H1 (cell line): ENCODE measurements around the gene RNF215. TPM values are rescaled to one million over a fixed set of nuclear protein-coding genes. Genes with fewer than 3 reads are reported as not detected.

Experiments used
- CTCF ChIA-PET: fragments of 300-600 bp; sonication (Branson Sonifier 250); formaldehyde crosslinking; loops from one replicate; lab custom pipeline; 2021; ENCODE audit not compliant: partially characterized antibody; lab: Charles Lee
- POLR2A ChIA-PET: fragments of 300-600 bp; sonication (Branson Sonifier 250); formaldehyde crosslinking; loops from one replicate; lab custom pipeline; 2021; ENCODE audit warnings: inconsistent platforms; ENCODE audit not compliant: partially characterized antibody; lab: Charles Lee
- DNase-seq, 2 experiments: peaks; one replicate each; pipeline versions ENCODE4 v3.0.0 to v3.0.0-alpha.2; 2010 to 2022; ENCODE audit warnings: low spot score in 2 of 2, low read depth in 1 of 2, mixed read lengths in 1 of 2
- FAIRE-seq: peaks from 2 replicates; lab custom pipeline; 2011; peaks lifted over from hg19 to GRCh38; lab: Jason Lieb, UNC
- H2AFZ ChIP-seq: 2 replicates; pipeline ENCODE4 v1.8.1; 2012; ENCODE audit warnings: low read length, inconsistent platforms
- H2AK5ac ChIP-seq: 2 replicates; pipeline ENCODE4 v1.6.1; 2013; ENCODE audit warnings: low read depth, low read length
- H2BK120ac ChIP-seq: replicated peaks from 2 replicates; pipeline ENCODE3; 2013; ENCODE audit warnings: low read depth, low read length, inconsistent platforms
- H2BK12ac ChIP-seq: 2 replicates; pipeline ENCODE4 v1.6.1; 2013; ENCODE audit warnings: low read depth, low read length
- H2BK15ac ChIP-seq: 2 replicates; pipeline ENCODE4 v1.6.1; 2013; ENCODE audit warnings: low read length
- H2BK20ac ChIP-seq: 2 replicates; pipeline ENCODE4 v1.6.1; 2013; ENCODE audit warnings: low read length
- H2BK5ac ChIP-seq: 2 replicates; pipeline ENCODE4 v1.6.1; 2013; ENCODE audit warnings: low read depth, low read length
- H3K14ac ChIP-seq: 2 replicates; pipeline ENCODE4 v1.6.1; 2013; ENCODE audit warnings: inconsistent platforms; ENCODE audit not compliant: insufficient read length
- H3K18ac ChIP-seq: 2 replicates; pipeline ENCODE4 v1.6.1; 2013; ENCODE audit warnings: low read length; ENCODE audit errors: extremely low read depth
- H3K23ac ChIP-seq: 2 replicates; pipeline ENCODE4 v1.6.1; 2013; ENCODE audit warnings: inconsistent platforms; ENCODE audit not compliant: insufficient read length
- H3K23me2 ChIP-seq: 2 replicates; pipeline ENCODE4 v1.6.1; 2013; ENCODE audit warnings: low read depth, low read length
- H3K27ac ChIP-seq: 2 replicates; pipeline ENCODE4 v1.6.1; 2011; ENCODE audit warnings: low read depth, low read length, inconsistent platforms
- H3K27me3 ChIP-seq, 4 experiments: replicated peaks in 1 of 4; 1 replicate in 1 of 4; 2 replicates in 3 of 4; pipeline versions ENCODE4 v1.6.1 to v1.8.1; 2011 to 2013; ENCODE audit warnings: low read length in 3 of 4, mild to moderate bottlenecking in 3 of 4, inconsistent platforms in 2 of 4, mixed read lengths in 2 of 4, moderate library complexity in 1 of 4; ENCODE audit not compliant: control insufficient read depth in 3 of 4, insufficient read depth in 3 of 4; ENCODE audit errors: extremely low read depth in 1 of 4
- H3K36me3 ChIP-seq, 4 experiments: 2 replicates each; pipeline versions ENCODE4 v1.6.1 to v1.8.1; 2011 to 2013; ENCODE audit warnings: mild to moderate bottlenecking in 4 of 4, low read length in 3 of 4, moderate library complexity in 2 of 4, control low read depth in 1 of 4, inconsistent platforms in 1 of 4; ENCODE audit not compliant: insufficient read depth in 4 of 4, control insufficient read depth in 2 of 4
- H3K4ac ChIP-seq: replicated peaks from 2 replicates; pipeline ENCODE3; 2013; ENCODE audit warnings: low read length, low read depth, mixed read lengths, inconsistent platforms; ENCODE audit not compliant: insufficient read length
- H3K4me1 ChIP-seq, 4 experiments: replicated peaks in 1 of 4; 1 replicate in 1 of 4; 2 replicates in 3 of 4; pipeline versions ENCODE4 v1.6.1 to v1.8.1; 2011 to 2013; ENCODE audit warnings: low read length in 3 of 4, inconsistent platforms in 2 of 4, mixed read lengths in 1 of 4; ENCODE audit not compliant: insufficient read depth in 4 of 4, control insufficient read depth in 3 of 4
- H3K4me2 ChIP-seq, 2 experiments: 2 replicates each; pipeline versions ENCODE4 v1.6.1 to v1.8.1; 2011 to 2013; ENCODE audit warnings: low read depth in 2 of 2, low read length in 2 of 2, control low read depth in 1 of 2, inconsistent platforms in 1 of 2, mild to moderate bottlenecking in 1 of 2; ENCODE audit not compliant: insufficient read depth in 1 of 2
- H3K4me3 ChIP-seq, 4 experiments: fragments of 200-600, 300-600 bp in 1 of 4; sonication (generic), shearing (Covaris generic), sonication (Bioruptor Twin) in 1 of 4; 2 replicates each; pipeline versions ENCODE4 v1.5.1 to v1.8.1; 2011 to 2016; ENCODE audit warnings: low read length in 4 of 4, low read depth in 3 of 4, control low read depth in 2 of 4, inconsistent platforms in 2 of 4, mild to moderate bottlenecking in 2 of 4, mixed read lengths in 1 of 4, moderate library complexity in 1 of 4; ENCODE audit not compliant: insufficient read depth in 2 of 4; ENCODE audit errors: extremely low read depth in 1 of 4
- H3K56ac ChIP-seq: replicated peaks from 2 replicates; pipeline ENCODE3; 2013; ENCODE audit warnings: low read depth, mild to moderate bottlenecking, mixed read lengths, low read length, inconsistent platforms; ENCODE audit not compliant: insufficient read length
- H3K79me1 ChIP-seq: 2 replicates; pipeline ENCODE4 v1.6.1; 2013; ENCODE audit warnings: low read depth, low read length, control low read depth
- H3K79me2 ChIP-seq, 2 experiments: 2 replicates each; pipeline versions ENCODE4 v1.6.1 to v1.8.1; 2012 to 2013; ENCODE audit warnings: low read length in 2 of 2, mild to moderate bottlenecking in 2 of 2, inconsistent platforms in 1 of 2; ENCODE audit not compliant: insufficient read depth in 2 of 2, control insufficient read depth in 1 of 2
- H3K9ac ChIP-seq, 4 experiments: replicated peaks in 1 of 4; 1 replicate in 1 of 4; 2 replicates in 3 of 4; pipeline versions ENCODE4 v1.6.1 to v1.8.1; 2011 to 2013; ENCODE audit warnings: low read depth in 3 of 4, low read length in 3 of 4, control low read depth in 2 of 4, mild to moderate bottlenecking in 2 of 4, moderate library complexity in 2 of 4, inconsistent platforms in 1 of 4; ENCODE audit errors: extremely low read depth in 1 of 4
- H3K9me3 ChIP-seq, 2 experiments: 2 replicates each; pipeline versions ENCODE4 v1.6.1 to v1.8.1; 2012 to 2013; ENCODE audit warnings: mild to moderate bottlenecking in 2 of 2, moderate library complexity in 2 of 2, control low read depth in 1 of 2, inconsistent platforms in 1 of 2, low read depth in 1 of 2, low read length in 1 of 2, mixed read lengths in 1 of 2; ENCODE audit not compliant: insufficient read depth in 2 of 2
- H4K20me1 ChIP-seq, 2 experiments: replicated peaks in 1 of 2; 2 replicates each; pipeline versions ENCODE3 to v1.8.1; 2011 to 2013; ENCODE audit warnings: inconsistent platforms in 2 of 2, low read length in 2 of 2, mild to moderate bottlenecking in 1 of 2; ENCODE audit not compliant: insufficient read depth in 2 of 2, control insufficient read depth in 1 of 2
- H4K5ac ChIP-seq: 2 replicates; pipeline ENCODE4 v1.6.1; 2013; ENCODE audit warnings: low read length, low read depth, mixed read lengths, inconsistent platforms; ENCODE audit not compliant: insufficient read length
- H4K8ac ChIP-seq: 2 replicates; pipeline ENCODE4 v1.8.0; 2013; ENCODE audit warnings: mild to moderate bottlenecking, moderate library complexity, low read length, inconsistent platforms; ENCODE audit not compliant: insufficient read depth; ENCODE audit errors: extremely low read depth
- H4K91ac ChIP-seq: replicated peaks from 2 replicates; pipeline ENCODE3; 2013; ENCODE audit warnings: low read length, mixed read lengths, inconsistent platforms; ENCODE audit not compliant: insufficient read length
- POLR2AphosphoS5 ChIP-seq: IDR thresholded peaks from 2 replicates; pipeline ENCODE4 v1.6.1; 2011; ENCODE audit warnings: low read depth, low read length
- WGBS, 2 experiments: shearing (Covaris generic) in 1 of 2; methylation state at CpG; one replicate each; pipeline versions ENCODE4 v1.1.6 to v1.1.7; 2013 to 2015; ENCODE audit warnings: low lambda C conversion rate in 2 of 2, mixed read lengths in 2 of 2, inconsistent platforms in 1 of 2, low coverage in 1 of 2, missing lambda C conversion rate in 1 of 2; ENCODE audit not compliant: insufficient replicate concordance in 2 of 2, insufficient coverage in 1 of 2, insufficient read length in 1 of 2; ENCODE audit errors: extremely low coverage in 1 of 2, missing lambda C conversion rate in 1 of 2; 5-methylcytosine and 5-hydroxymethylcytosine counted together
- polyA plus RNA-seq, 7 experiments: library from polyadenylated mRNA; depleted of rRNA in 3 of 7; stranded (reverse) in 5 of 7; unstranded in 2 of 7; fragments of >200 nt in 5 of 7; fragments of 200-250 nt in 2 of 7; gene quantifications; 1 replicate in 5 of 7; 2 replicates in 1 of 7; 4 replicates in 1 of 7; pipeline versions ENCODE4 v1.2.1 to v1.2.3, GENCODE V29; 2011 to 2013; ENCODE audit warnings: missing spikeins in 2 of 7, mixed read lengths in 2 of 7
- total RNA-seq: library from RNA; stranded (reverse); fragmentation: NEBNext Ultra II Directional; extraction: Animal tissue kit (Norgen Biotek cat#: 25700); gene quantifications from 2 replicates; pipeline ENCODE4 v1.2.1, GENCODE V29; 2021

Gene RNF215
- total and polyA plus RNA-seq, 2 of the 8 experiments (the other 6 are each of a cell fraction or from before 2014, with no cell fraction given), result 13.1 to 19.0 TPM

- DNase-seq, result no peak
- 0 out of 2 replicates have a peak overlapping the region, but pooled peaks have one; percentile 39 for H2AFZ ChIP-seq
- no peak overlapping the region for H3K56ac ChIP-seq
- WGBS, 2 experiments, result 97% methylated on average over 2 of the region's 2 CpGs; no CpG with 5 or more reads in 1 of the 2 experiments
- no peak overlapping the region for H2BK12ac ChIP-seq
- H3K27me3 ChIP-seq, result no peaks in the 10 kb centered on the region
- no peaks in the 10 kb centered on the region for H3K23me2 ChIP-seq
- no peak overlapping the region for H3K18ac ChIP-seq
- no peak overlapping the region for H3K9ac ChIP-seq
- H3K4me1 ChIP-seq, result peaks cover 0 to 3% (median 0%) of the 10 kb centered on the region in 4 experiments; a peak in 1 of 7 replicates
- H3K23ac ChIP-seq, result no peak overlapping the region
- H2BK15ac ChIP-seq, result no peak overlapping the region
- H4K91ac ChIP-seq, result no peak overlapping the region
- H4K8ac ChIP-seq, result no peak overlapping the region
- H2AK5ac ChIP-seq, result peak overlapping the region; percentile 65; the same call in 1 of the 2 replicates
- peaks cover 0 to 6% of the 10 kb centered on the region in 2 experiments; a peak in 1 of 4 replicates for H3K9me3 ChIP-seq
- no peak overlapping the region for H2BK5ac ChIP-seq
- H4K5ac ChIP-seq, result no peak overlapping the region
- H3K36me3 ChIP-seq, result no peaks in the 10 kb centered on the region
- POLR2A ChIA-PET, result interaction anchor here (1.1 kb wide), 1 partner anchor 9 kb away, joined by 4 read pairs; no protein-coding TSS in a partner anchor
- H2BK120ac ChIP-seq, result no peak overlapping the region
- CTCF ChIA-PET, result interaction anchor here (1.0 to 2.1 kb wide), 7 partner anchors 8 to 92 kb away, joined by 3 to 21 read pairs (median 4); partner anchors contain the start of gene MTFP1
- H2BK20ac ChIP-seq, result no peak overlapping the region
- no peak for TF ChIP-seq POLR2AphosphoS5
- TF ChIP-seq, all 59 proteins: peak for 0
- H3K79me2 ChIP-seq, result no peaks in the 10 kb centered on the region
- H3K79me1 ChIP-seq, result no peaks in the 10 kb centered on the region
- H3K4me3 ChIP-seq, result no peak overlapping the region
- no peak overlapping the region for H3K4me2 ChIP-seq
- FAIRE-seq, result no peak
- no peak overlapping the region for H3K14ac ChIP-seq
- H3K27ac ChIP-seq, result no peak overlapping the region
- no peaks in the 10 kb centered on the region for H4K20me1 ChIP-seq
- H3K4ac ChIP-seq, result no peak overlapping the region
These were observed 49.0 kb upstream of the RNF215 start for GRCh38 chr22:30436196-30436595.
